ENCODE results near the gene TADA3.

- TF ChIP-seq CTCF (IDR thresholded peaks at IDR 0.05; ENCODE audit: extremely low read depth in 1 of 2, insufficient read depth in 1 of 2, low read depth in 1 of 2, low read length in 2 of 2) (no peak), EZH2 (IDR thresholded peaks at IDR 0.05; ENCODE audit: borderline replicate concordance, low read depth, low read length, severe bottlenecking) (no peak), POLR2A (IDR thresholded peaks at IDR 0.05; ENCODE audit: low read depth, low read length) (no peak), POLR2AphosphoS5 (IDR thresholded peaks at IDR 0.05; ENCODE audit: insufficient read depth, low read depth, low read length) (no peak), FOS (IDR thresholded peaks at IDR 0.05; ENCODE audit: borderline replicate concordance, insufficient read depth, low read length) (no peak), GATA2 (IDR thresholded peaks at IDR 0.05; ENCODE audit: insufficient read depth, insufficient read length, low read depth, low read length) (no peak), MYC (IDR thresholded peaks at IDR 0.05; ENCODE audit: low read depth, low read length) (no peak)
Observed at GRCh38 chr3:9743548-9743947, 48.7 kb downstream of the TADA3 start.
